Glutamatergic neuron (in vitro differentiated cells): ENCODE results near the gene GABPB2. TPM values are rescaled to one million over a fixed set of nuclear protein-coding genes. Genes with fewer than 3 reads are reported as not detected.
A peak's percentile ranks its signal among the peaks of the same experiment; 100 is the strongest.

Source experiments
- DNase-seq: peaks from one replicate; pipeline ENCODE4 v3.0.0; 2022
- H3K27ac Mint-ChIP-seq: one replicate; pipeline ENCODE4 v1.8.0; 2020; ENCODE audit warnings: mild to moderate bottlenecking, mixed read lengths, inconsistent platforms; ENCODE audit not compliant: unreplicated experiment
- H3K27me3 Mint-ChIP-seq: one replicate; pipeline ENCODE4 v1.8.0; 2020; ENCODE audit warnings: mild to moderate bottlenecking, moderate library complexity, mixed read lengths, inconsistent platforms; ENCODE audit not compliant: unreplicated experiment
- H3K36me3 Mint-ChIP-seq: one replicate; pipeline ENCODE4 v1.8.0; 2020; ENCODE audit warnings: mild to moderate bottlenecking, mixed read lengths, inconsistent platforms; ENCODE audit not compliant: unreplicated experiment
- H3K4me1 Mint-ChIP-seq: one replicate; pipeline ENCODE4 v1.8.0; 2020; ENCODE audit warnings: mild to moderate bottlenecking, low read depth, mixed read lengths, inconsistent platforms; ENCODE audit not compliant: unreplicated experiment
- H3K4me3 Mint-ChIP-seq: one replicate; pipeline ENCODE4 v1.8.0; 2020; ENCODE audit warnings: mild to moderate bottlenecking, mixed read lengths, inconsistent platforms; ENCODE audit not compliant: unreplicated experiment
- H3K9me3 Mint-ChIP-seq: one replicate; pipeline ENCODE4 v1.8.0; 2020; ENCODE audit warnings: mild to moderate bottlenecking, moderate library complexity, mixed read lengths, inconsistent platforms; ENCODE audit not compliant: unreplicated experiment
- CTCF ChIP-seq: fragments of 200-600 bp; sonication (generic); IDR thresholded peaks from one replicate; pipeline ENCODE4 v1.5.0; 2021; ENCODE audit not compliant: partially characterized antibody, unreplicated experiment
- total RNA-seq: library from RNA; stranded (reverse); fragmentation: NEBNext Ultra II Directional; extraction: Animal tissue kit (Norgen Biotek cat#: 25700); gene quantifications from one replicate; pipeline ENCODE4 v1.2.1, GENCODE V29; 2021; ENCODE audit not compliant: unreplicated experiment

Gene GABPB2
- total RNA-seq, 1 donor from 2014 or later, result 5.4 TPM

GRCh38 chr1:151047925-151048644 is 22.5 kb upstream of the GABPB2 start:
- Mint-ChIP-seq H3K27ac (peak overlapping the region; percentile 94), H3K4me3 (peak overlapping the region; percentile 99), H3K27me3 (peaks cover 3% of the 10 kb centered on the region), H3K9me3 (peaks cover 10% of the 10 kb centered on the region), H3K4me1 (no peaks in the 10 kb centered on the region), H3K36me3 (peaks cover 4% of the 10 kb centered on the region)
- peak; percentile 73 for TF ChIP-seq CTCF
- peak; percentile 73 for DNase-seq

DNA sequence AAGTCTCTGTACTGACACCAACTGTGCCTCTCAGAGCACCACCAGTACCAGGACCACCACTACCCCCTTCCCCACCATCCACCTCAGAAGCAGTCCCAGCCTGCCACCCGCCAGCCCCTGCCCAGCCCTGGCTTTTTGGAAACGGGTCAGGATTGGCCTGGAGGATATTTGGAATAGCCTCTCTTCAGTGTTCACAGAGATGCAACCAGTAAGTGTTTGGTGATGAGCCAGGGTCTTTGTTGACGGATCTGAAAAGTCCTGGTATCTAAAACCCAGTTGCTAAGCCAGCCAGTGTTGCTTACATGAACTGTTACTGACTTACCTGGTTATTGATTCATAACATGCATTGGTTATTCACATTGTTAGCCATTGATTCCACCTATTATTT is 21.9 kb upstream of the GABPB2 start:
- no peak for DNase-seq
- peaks cover 10% of the 10 kb centered on the region for H3K9me3 Mint-ChIP-seq
- peaks cover 3% of the 10 kb centered on the region for H3K27me3 Mint-ChIP-seq
- no peak for TF ChIP-seq CTCF
- no peaks in the 10 kb centered on the region for H3K4me1 Mint-ChIP-seq
- peak overlapping the region; percentile 94 for H3K27ac Mint-ChIP-seq
- peaks cover 2% of the 10 kb centered on the region for H3K36me3 Mint-ChIP-seq
- H3K4me3 Mint-ChIP-seq, result peak overlapping the region; percentile 99

DNA sequence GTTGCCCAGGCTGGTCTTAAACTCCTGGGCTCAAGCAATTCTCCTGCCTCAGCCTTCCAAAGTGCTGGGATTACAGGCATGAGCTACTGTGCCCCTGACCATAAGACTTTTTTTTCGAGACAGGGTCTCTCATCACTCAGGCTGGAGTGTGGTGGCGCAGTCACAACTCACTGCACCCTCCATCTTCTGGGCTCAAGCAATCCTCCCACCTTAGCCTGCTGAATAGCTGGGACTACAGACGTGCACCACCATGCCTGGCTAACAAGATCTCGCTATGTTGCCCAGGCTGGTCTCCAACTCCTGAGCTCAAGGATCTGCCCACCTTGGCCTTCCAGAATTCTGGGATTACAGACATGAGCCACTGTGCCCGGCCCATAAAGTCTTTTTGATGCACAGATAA is 21.1 kb upstream of the GABPB2 start:
- peaks cover 3% of the 10 kb centered on the region for H3K27me3 Mint-ChIP-seq
- H3K4me1 Mint-ChIP-seq, result no peaks in the 10 kb centered on the region
- no peaks in the 10 kb centered on the region for H3K36me3 Mint-ChIP-seq
- DNase-seq, result no peak
- no peak overlapping the region for H3K27ac Mint-ChIP-seq
- peaks cover 7% of the 10 kb centered on the region for H3K9me3 Mint-ChIP-seq
- TF ChIP-seq CTCF, result no peak
- no peak overlapping the region for H3K4me3 Mint-ChIP-seq

DNA sequence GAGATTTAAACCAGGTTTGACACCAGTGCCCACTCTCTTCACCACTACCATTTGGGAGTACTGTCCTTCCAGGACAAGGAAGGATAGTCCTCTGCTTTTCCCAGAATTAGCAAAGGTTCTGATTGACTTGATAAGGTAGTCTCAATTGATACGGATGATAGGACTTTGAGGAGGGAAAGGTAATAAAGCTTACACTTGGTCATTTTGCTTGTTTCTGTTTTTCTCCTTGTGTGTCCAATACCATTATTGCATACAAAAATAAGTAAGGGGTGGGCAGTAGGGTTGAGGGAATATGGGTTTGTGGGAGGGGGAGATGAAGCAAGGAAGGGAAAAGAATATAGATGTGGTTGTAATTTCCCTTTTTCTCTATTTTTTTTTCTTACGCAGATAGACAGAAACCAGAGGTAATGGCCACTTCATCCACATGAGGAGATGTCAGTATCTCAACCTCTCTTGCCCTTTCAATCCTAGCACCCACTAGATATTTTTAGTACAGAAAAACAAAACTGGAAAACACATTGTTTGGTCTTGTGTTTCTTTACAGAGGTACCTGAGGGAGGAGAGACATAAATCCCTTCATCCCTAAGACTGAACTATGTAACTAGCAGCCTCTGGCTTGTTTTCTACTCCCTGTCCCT is 20.4 kb upstream of the GABPB2 start:
- H3K9me3 Mint-ChIP-seq, result peaks cover 7% of the 10 kb centered on the region
- no peak overlapping the region for H3K27ac Mint-ChIP-seq
- DNase-seq, result no peak
- no peaks in the 10 kb centered on the region for H3K36me3 Mint-ChIP-seq
- no peak overlapping the region for H3K4me3 Mint-ChIP-seq
- peaks cover 3% of the 10 kb centered on the region for H3K27me3 Mint-ChIP-seq
- TF ChIP-seq CTCF, result no peak
- H3K4me1 Mint-ChIP-seq, result no peaks in the 10 kb centered on the region

- H3K9me3 Mint-ChIP-seq, result peaks cover 5% of the 10 kb centered on the region
Observed at GRCh38 chr1:151051356-151052009, 19.1 kb upstream of the GABPB2 start.

More at GRCh38 chr1:151051356-151052009, 19.1 kb upstream of the GABPB2 start:
- Mint-ChIP-seq H3K4me3 (no peak overlapping the region), H3K27me3 (peaks cover 3% of the 10 kb centered on the region), H3K4me1 (peaks cover under 1% of the 10 kb centered on the region), H3K36me3 (no peaks in the 10 kb centered on the region), H3K27ac (no peak overlapping the region)
- DNase-seq, result no peak
- TF ChIP-seq CTCF, result no peak
